NB4 (cell line): ENCODE data around the gene WDTC1.

ENCODE experiments used
- MYC ChIP-seq: IDR thresholded peaks from 2 replicates; pipeline ENCODE4 v1.6.1; 2011; ENCODE audit warnings: low read depth, low read length
- POLR2A ChIP-seq: IDR thresholded peaks from 2 replicates; pipeline ENCODE4 v1.6.1; 2011; ENCODE audit warnings: mild to moderate bottlenecking; ENCODE audit not compliant: insufficient read length; ENCODE audit errors: extremely low read depth
- TF ChIP-seq, protein P1 (sequence below): IDR thresholded peaks from one replicate; pipeline ENCODE4 v1.5.1; 2012; ENCODE audit warnings: low read depth, low read length

DNA sequence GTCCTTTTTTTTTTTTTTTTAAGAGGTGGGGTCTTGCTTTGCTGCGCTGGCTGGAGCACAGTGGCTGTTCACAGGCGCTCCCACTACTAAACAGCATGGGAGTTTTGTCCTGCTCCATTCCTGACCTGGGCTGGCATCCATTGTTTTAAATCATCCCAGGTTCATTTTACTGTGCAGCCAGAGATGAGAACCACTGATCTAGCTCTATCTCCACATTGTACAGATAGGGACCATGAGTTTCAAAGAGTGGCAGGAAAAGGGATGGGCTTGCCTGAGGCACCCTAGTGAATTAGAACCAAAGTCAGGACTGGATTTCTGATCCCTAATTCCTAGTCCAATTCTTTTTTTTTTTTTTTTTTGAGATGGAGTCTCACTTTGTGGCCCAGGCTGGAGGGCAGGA lies 80.3 kb downstream of the WDTC1 start:
- TF ChIP-seq POLR2A: no peak
- TF ChIP-seq, protein P1, sequence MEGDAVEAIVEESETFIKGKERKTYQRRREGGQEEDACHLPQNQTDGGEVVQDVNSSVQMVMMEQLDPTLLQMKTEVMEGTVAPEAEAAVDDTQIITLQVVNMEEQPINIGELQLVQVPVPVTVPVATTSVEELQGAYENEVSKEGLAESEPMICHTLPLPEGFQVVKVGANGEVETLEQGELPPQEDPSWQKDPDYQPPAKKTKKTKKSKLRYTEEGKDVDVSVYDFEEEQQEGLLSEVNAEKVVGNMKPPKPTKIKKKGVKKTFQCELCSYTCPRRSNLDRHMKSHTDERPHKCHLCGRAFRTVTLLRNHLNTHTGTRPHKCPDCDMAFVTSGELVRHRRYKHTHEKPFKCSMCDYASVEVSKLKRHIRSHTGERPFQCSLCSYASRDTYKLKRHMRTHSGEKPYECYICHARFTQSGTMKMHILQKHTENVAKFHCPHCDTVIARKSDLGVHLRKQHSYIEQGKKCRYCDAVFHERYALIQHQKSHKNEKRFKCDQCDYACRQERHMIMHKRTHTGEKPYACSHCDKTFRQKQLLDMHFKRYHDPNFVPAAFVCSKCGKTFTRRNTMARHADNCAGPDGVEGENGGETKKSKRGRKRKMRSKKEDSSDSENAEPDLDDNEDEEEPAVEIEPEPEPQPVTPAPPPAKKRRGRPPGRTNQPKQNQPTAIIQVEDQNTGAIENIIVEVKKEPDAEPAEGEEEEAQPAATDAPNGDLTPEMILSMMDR: no peak
- TF ChIP-seq MYC: no peak
